Gastrocnemius medialis (tissue), 4 donors: Measurements from ENCODE around the gene SMIM12.

Source experiments
- CTCF ChIP-seq, 5 experiments: fragments of 450-650 bp in 3 of 5; fragments of 200-600 bp in 2 of 5; sonication (generic) in 2 of 5; IDR thresholded peaks in 4 of 5; conservative IDR thresholded peaks in 1 of 5; 1 replicate in 4 of 5; 2 replicates in 1 of 5; pipeline ENCODE4 v1.5.1; 2016 to 2019; ENCODE audit warnings: antibody characterized with exemption in 5 of 5, mild to moderate bottlenecking in 3 of 5, moderate library complexity in 3 of 5
- POLR2A ChIP-seq, 2 donors: fragments of 450-650 bp; IDR thresholded peaks; one replicate each; pipeline ENCODE4 v1.6.1; 2017; ENCODE audit warnings: antibody characterized with exemption in 2 of 2, mild to moderate bottlenecking in 2 of 2, moderate library complexity in 2 of 2

GRCh38 chr1:34806396-34806795 lies 53.2 kb downstream of the SMIM12 start:
- TF ChIP-seq POLR2A (IDR thresholded peaks at IDR 0.05) (no peak), CTCF (IDR thresholded peaks at IDR 0.05 in 4 of 5, conservative IDR thresholded peaks at IDR 0.05 in 1 of 5) (no peak)
